K562 (cell line): ENCODE results near the gene DRGX. TPM values are rescaled to one million over a fixed set of nuclear protein-coding genes. Genes with fewer than 3 reads are reported as not detected.

Source experiments
- ATAC-seq: fragments of 200-7000 bp; cut with Tn5 transposase; 3 replicates; pipeline ENCODE4 v1.9.1; 2020; ENCODE audit warnings: moderate library complexity
- BruUV-seq: library from RNA; stranded (reverse); fragments of 400-500 nt; replicated peaks from 2 replicates; lab custom pipeline; 2021; lab: Mats Ljungman, UMichigan
- CTCF ChIA-PET: fragments of 300-600 bp; formaldehyde crosslinking; extraction: SDS; loops from one replicate; lab custom pipeline; 2021; ENCODE audit warnings: low intra/inter-chr PET ratio; lab: Yijun Ruan, JAX
- POLR2A ChIA-PET: fragments of 300-600, 350-650 bp; sonication (Branson Sonifier 250); formaldehyde crosslinking; extraction: SDS; loops from one replicate; lab custom pipeline; 2021; ENCODE audit warnings: antibody characterized with exemption, inconsistent platforms; lab: Yijun Ruan, JAX
- DNase-seq, 4 experiments: peaks; one replicate each; pipeline versions ENCODE4 v3.0.0 to v3.0.0-alpha.2; 2011 to 2018; ENCODE audit warnings: low spot score in 3 of 4, mixed read lengths in 3 of 4; ENCODE audit errors: extremely low read depth in 1 of 4
- FAIRE-seq: peaks from 2 replicates; lab custom pipeline; 2011; peaks lifted over from hg19 to GRCh38; lab: Jason Lieb, UNC
- H2AFZ ChIP-seq: 2 replicates; pipeline ENCODE4 v1.6.0; 2011; ENCODE audit warnings: low read depth, low read length, control low read depth, inconsistent platforms
- H3K27ac ChIP-seq: fragments of 200-600 bp; 3 replicates; pipeline ENCODE4 v1.8.0; 2011; ENCODE audit warnings: low read depth, mild to moderate bottlenecking, control low read depth, inconsistent platforms, low read length, moderate library complexity, mixed read lengths; ENCODE audit errors: extremely low read depth
- H3K27me3 ChIP-seq, 2 experiments: fragments of 300-600 bp in 1 of 2; 2 replicates in 1 of 2; 3 replicates in 1 of 2; pipeline versions ENCODE4 v1.6.0 to v1.8.0; 2011; ENCODE audit warnings: inconsistent platforms in 2 of 2, low read length in 2 of 2, mild to moderate bottlenecking in 1 of 2, mixed read lengths in 1 of 2, moderate library complexity in 1 of 2; ENCODE audit not compliant: control insufficient read depth in 2 of 2, insufficient read depth in 2 of 2
- H3K36me3 ChIP-seq: fragments of 300-600 bp; 3 replicates; pipeline ENCODE4 v1.8.0; 2011; ENCODE audit warnings: mild to moderate bottlenecking, low read length, inconsistent platforms; ENCODE audit not compliant: control insufficient read depth, insufficient read depth
- H3K4me1 ChIP-seq, 2 experiments: fragments of 200-600 bp in 1 of 2; replicated peaks in 1 of 2; 2 replicates in 1 of 2; 3 replicates in 1 of 2; pipeline versions ENCODE4 v1.5.1 to v1.8.0; 2011; ENCODE audit warnings: inconsistent platforms in 2 of 2, low read length in 2 of 2, mild to moderate bottlenecking in 1 of 2, mixed read lengths in 1 of 2, moderate library complexity in 1 of 2; ENCODE audit not compliant: control insufficient read depth in 2 of 2, insufficient read depth in 2 of 2
- H3K4me2 ChIP-seq: 2 replicates; pipeline ENCODE4 v1.6.1; 2011; ENCODE audit warnings: low read length, control low read depth, inconsistent platforms, mixed read lengths; ENCODE audit not compliant: insufficient read depth
- H3K4me3 ChIP-seq: fragments of 200-600 bp; sonication (generic), shearing (Covaris generic); 2 replicates; pipeline ENCODE4 v1.5.1; 2016; ENCODE audit warnings: control low read depth, inconsistent platforms
- H3K79me2 ChIP-seq: fragments of 200-600 bp; 3 replicates; pipeline ENCODE4 v1.8.0; 2011; ENCODE audit warnings: low read length, inconsistent platforms; ENCODE audit not compliant: control insufficient read depth, insufficient read depth
- H3K9ac ChIP-seq, 2 experiments: 2 replicates each; pipeline versions ENCODE4 v1.6.0 to v1.6.1; 2011; ENCODE audit warnings: low read depth in 2 of 2, low read length in 2 of 2, control low read depth in 1 of 2, inconsistent platforms in 1 of 2, mild to moderate bottlenecking in 1 of 2, mixed read lengths in 1 of 2; ENCODE audit not compliant: insufficient read depth in 1 of 2
- H3K9me1 ChIP-seq: one replicate; pipeline ENCODE4 v1.6.0; 2011; ENCODE audit warnings: inconsistent platforms, mild to moderate bottlenecking, low read length, moderate library complexity; ENCODE audit not compliant: control insufficient read depth, insufficient read depth
- H3K9me3 ChIP-seq: replicated peaks from 2 replicates; pipeline ENCODE4 v1.5.1; 2011; ENCODE audit warnings: low read depth, low read length, inconsistent platforms; ENCODE audit not compliant: control insufficient read depth, insufficient read depth
- H4K20me1 ChIP-seq: replicated peaks from 2 replicates; pipeline ENCODE4 v1.6.1; 2011; ENCODE audit warnings: low read length, inconsistent platforms, mixed read lengths; ENCODE audit not compliant: control insufficient read depth, insufficient read depth
- ATF3 ChIP-seq, 2 experiments: fragments of 450-650 bp in 1 of 2; sonication (generic) in 1 of 2; formaldehyde crosslinking in 1 of 2; IDR thresholded peaks in 1 of 2; conservative IDR thresholded peaks in 1 of 2; 2 replicates each; pipeline versions ENCODE4 v1.6.1 to v1.8.1; 2016 to 2023; ENCODE audit warnings: mild to moderate bottlenecking in 2 of 2, moderate library complexity in 2 of 2, inconsistent platforms in 1 of 2, missing genetic modification reagents in 1 of 2
- PREB ChIP-seq: sonication (generic); formaldehyde crosslinking; IDR thresholded peaks from 2 replicates; pipeline ENCODE4 v1.8.1; 2023; ENCODE audit warnings: mild to moderate bottlenecking, missing genetic modification reagents
- WGBS: fragments of 100-300 bp; shearing (Covaris generic); methylation state at CpG from one replicate; pipeline ENCODE4 v1.1.6; 2016; ENCODE audit warnings: low coverage, mixed read lengths; ENCODE audit not compliant: insufficient coverage; ENCODE audit errors: missing lambda C conversion rate; 5-methylcytosine and 5-hydroxymethylcytosine counted together
- in situ Hi-C: fragments of 300-500 bp; cut with MboI; formaldehyde crosslinking; loops from 4 replicates; pipeline ENCODE4 v1.15.0; 2018; ENCODE audit warnings: inconsistent platforms, mixed read lengths
- intact Hi-C: fragments of 100-400 bp; cut with micrococcal nuclease; formaldehyde crosslinking; loops from 2 replicates; pipeline ENCODE4 v1.14.2; 2022
- polyA plus RNA-seq, 8 experiments: library from polyadenylated mRNA; depleted of rRNA in 4 of 8; stranded (reverse) in 5 of 8; unstranded in 3 of 8; fragments of >200 nt; fragmentation: Nextera tagmentation in 2 of 8; fragmentation: Illumina TruSeq in 1 of 8; extraction: Ambion mirVana in 2 of 8; extraction: Trizol in 1 of 8; gene quantifications; 2 replicates each; pipeline versions ENCODE4 v1.2.1 to v1.2.3, GENCODE V29; 2011 to 2014; ENCODE audit warnings: inconsistent platforms in 1 of 8, missing spikeins in 1 of 8
- total RNA-seq, 7 experiments: library from RNA; depleted of rRNA in 6 of 7; stranded (reverse); fragments of >200 nt in 6 of 7; fragmentation: Illumina TruSeq in 2 of 7; extraction: Trizol in 2 of 7; gene quantifications; 2 replicates each; pipeline versions ENCODE4 v1.2.1 to v1.2.3, GENCODE V29; 2011 to 2021; ENCODE audit warnings: low replicate concordance in 1 of 7

The DRGX gene
- total and polyA plus RNA-seq, 9 of the 15 experiments (the other 6 are each of a cell fraction or from before 2014, with no cell fraction given): not detected

- intact Hi-C loops: no loop called here
- H3K9ac ChIP-seq: no peak overlapping the region
- H3K27ac ChIP-seq: no peak overlapping the region
- ChIA-PET POLR2A (interaction anchor here (0.6 to 1.3 kb wide), 4 partner anchors 8 to 264 kb away, joined by 3 read pairs; no protein-coding TSS in a partner anchor), CTCF (no interaction called here)
- H3K4me3 ChIP-seq: no peak overlapping the region
- ATAC-seq (no peak), DNase-seq (no peak), FAIRE-seq (no peak)
- in situ Hi-C loops: no loop called here
- TF ChIP-seq PREB (CRISPR knock-in tag): no peak
- peak; percentile 41; the same call in 1 of the 2 replicates for TF ChIP-seq ATF3 (IDR thresholded peaks at IDR 0.05)
- TF ChIP-seq ATF3 (CRISPR knock-in tag; conservative IDR thresholded peaks at IDR 0.05): no peak
- no TSS peak for BruUV-seq
- peaks cover 45 to 66% of the 10 kb centered on the region in 2 experiments for H3K27me3 ChIP-seq
- 0 out of 2 replicates have a peak, but pooled peaks cover 6% of the 10 kb centered on the region for H4K20me1 ChIP-seq
- H3K36me3 ChIP-seq: no peaks in the 10 kb centered on the region
- peaks cover 0 to 7% of the 10 kb centered on the region in 2 experiments; a peak in 2 of 5 replicates for H3K4me1 ChIP-seq
- peaks cover 3% of the 10 kb centered on the region for H3K9me1 ChIP-seq
- no peaks in the 10 kb centered on the region for H3K79me2 ChIP-seq
- WGBS: 11% methylated on average over 9 of the region's 10 CpGs
- no peak overlapping the region for H2AFZ ChIP-seq
- H3K4me2 ChIP-seq: no peak overlapping the region
- H3K9me3 ChIP-seq: no peaks in the 10 kb centered on the region
Measured at GRCh38 chr10:49362596-49363260, 33.2 kb downstream of the DRGX start.
